Forelimb muscle (tissue), 1 donor: Measurements from ENCODE around the gene SOS1. TPM values are rescaled to one million over a fixed set of nuclear protein-coding genes. Genes with fewer than 3 reads are reported as not detected.
"Not testable (repeated sequence)": the region's sequence is repeated elsewhere in the genome, so short reads cannot be mapped to it uniquely, and the experiment has no call there.

Experiments
- DNase-seq: peaks from one replicate; pipeline ENCODE4 v3.0.0-alpha.2; 2013; ENCODE audit warnings: low read depth
- polyA plus RNA-seq: library from polyadenylated mRNA; unstranded; fragments of 120-200 nt; gene quantifications from one replicate; pipeline ENCODE4 v1.2.1, GENCODE V29; 2013; ENCODE audit not compliant: insufficient read length

SOS1 gene
- polyA plus RNA-seq, 1 donor: 29.7 TPM

GRCh38 chr2:39099870-39100728, 20.8 kb downstream of the SOS1 start:
- DNase-seq: no peak

- no peak for DNase-seq
These were observed 21.5 kb downstream of the SOS1 start for GRCh38 chr2:39099310-39099869.

- DNase-seq: no peak
These were observed 25.2 kb downstream of the SOS1 start for GRCh38 chr2:39095624-39096023.

- peak; percentile 24 for DNase-seq
These were observed 26.0 kb downstream of the SOS1 start for GRCh38 chr2:39094717-39095363.

GRCh38 chr2:39093218-39093898, 27.5 kb downstream of the SOS1 start:
- no peak for DNase-seq

- DNase-seq: no peak
These were observed 29.3 kb downstream of the SOS1 start for GRCh38 chr2:39091543-39091942.

GRCh38 chr2:39091063-39091462, 29.8 kb downstream of the SOS1 start:
- no peak for DNase-seq

- no peak for DNase-seq
These were observed 40.7 kb downstream of the SOS1 start for GRCh38 chr2:39080152-39080551.

GRCh38 chr2:39069890-39070465, 50.9 kb downstream of the SOS1 start:
- DNase-seq: no peak

- no peak for DNase-seq
These were observed 51.7 kb downstream of the SOS1 start for GRCh38 chr2:39069136-39069515.

GRCh38 chr2:39068299-39069135, 52.3 kb downstream of the SOS1 start:
- no peak for DNase-seq

GRCh38 chr2:39065616-39066015, 55.2 kb downstream of the SOS1 start:
- DNase-seq: no peak

GRCh38 chr2:39062320-39062719, 58.5 kb downstream of the SOS1 start:
- DNase-seq: no peak

GRCh38 chr2:39061280-39061679, 59.6 kb downstream of the SOS1 start:
- no peak for DNase-seq

- DNase-seq: peak; percentile 29
These were observed 61.4 kb downstream of the SOS1 start for GRCh38 chr2:39059366-39059952.

- DNase-seq: no peak
These were observed 62.8 kb downstream of the SOS1 start for GRCh38 chr2:39058101-39058500.

- DNase-seq: not testable (repeated sequence)
These were observed 68.2 kb downstream of the SOS1 start for GRCh38 chr2:39052665-39053064.

- DNase-seq: no peak
These were observed 70.7 kb downstream of the SOS1 start for GRCh38 chr2:39050109-39050508.

- DNase-seq: no peak
These were observed 81.8 kb downstream of the SOS1 start for GRCh38 chr2:39039072-39039471.

- no peak for DNase-seq
These were observed 86.9 kb downstream of the SOS1 start for GRCh38 chr2:39033980-39034379.

- DNase-seq: no peak
These were observed 93.4 kb downstream of the SOS1 start for GRCh38 chr2:39027421-39027820.
